ENCODE measurements around the gene TSPAN5. TPM values are rescaled to one million over a fixed set of nuclear protein-coding genes. Genes with fewer than 3 reads are reported as not detected.

TSPAN5 gene
- total RNA-seq, 1 donor from 2014 or later: 21.8 TPM

DNA sequence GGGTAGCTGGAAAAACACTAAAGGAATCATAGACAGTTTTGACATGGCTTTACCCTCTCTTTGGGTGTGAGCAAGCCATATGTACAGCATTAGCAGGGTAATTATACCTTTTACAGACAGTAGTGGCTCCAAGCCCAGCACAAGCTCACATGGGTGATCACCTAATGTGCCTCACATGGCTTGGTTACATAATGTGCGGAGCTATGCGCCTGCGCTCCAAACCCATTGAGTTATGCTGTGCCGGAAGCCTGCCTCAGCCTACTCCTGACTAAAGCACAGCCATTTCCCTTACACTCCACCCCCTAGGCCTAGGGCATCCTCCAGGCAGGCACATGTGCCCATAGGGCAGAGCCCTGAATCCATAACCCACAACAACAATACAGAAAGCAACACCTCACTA lies 6.5 kb upstream of the TSPAN5 start:
- H3K4me3 Mint-ChIP-seq (ENCODE audit: unreplicated experiment): no peak overlapping the region
- no peaks in the 10 kb centered on the region for H3K9me3 Mint-ChIP-seq (ENCODE audit: unreplicated experiment)
- no peak for DNase-seq (ENCODE audit: low spot score)
- peaks cover 2% of the 10 kb centered on the region for H3K36me3 Mint-ChIP-seq (ENCODE audit: low read depth, unreplicated experiment)
- peaks cover 8% of the 10 kb centered on the region for H3K27me3 Mint-ChIP-seq (ENCODE audit: unreplicated experiment)
- TF ChIP-seq CTCF (IDR thresholded peaks at IDR 0.05; ENCODE audit: unreplicated experiment): no peak
- H3K27ac Mint-ChIP-seq (ENCODE audit: unreplicated experiment): no peak overlapping the region
- peaks cover 16% of the 10 kb centered on the region for H3K4me1 Mint-ChIP-seq (ENCODE audit: unreplicated experiment)

DNA sequence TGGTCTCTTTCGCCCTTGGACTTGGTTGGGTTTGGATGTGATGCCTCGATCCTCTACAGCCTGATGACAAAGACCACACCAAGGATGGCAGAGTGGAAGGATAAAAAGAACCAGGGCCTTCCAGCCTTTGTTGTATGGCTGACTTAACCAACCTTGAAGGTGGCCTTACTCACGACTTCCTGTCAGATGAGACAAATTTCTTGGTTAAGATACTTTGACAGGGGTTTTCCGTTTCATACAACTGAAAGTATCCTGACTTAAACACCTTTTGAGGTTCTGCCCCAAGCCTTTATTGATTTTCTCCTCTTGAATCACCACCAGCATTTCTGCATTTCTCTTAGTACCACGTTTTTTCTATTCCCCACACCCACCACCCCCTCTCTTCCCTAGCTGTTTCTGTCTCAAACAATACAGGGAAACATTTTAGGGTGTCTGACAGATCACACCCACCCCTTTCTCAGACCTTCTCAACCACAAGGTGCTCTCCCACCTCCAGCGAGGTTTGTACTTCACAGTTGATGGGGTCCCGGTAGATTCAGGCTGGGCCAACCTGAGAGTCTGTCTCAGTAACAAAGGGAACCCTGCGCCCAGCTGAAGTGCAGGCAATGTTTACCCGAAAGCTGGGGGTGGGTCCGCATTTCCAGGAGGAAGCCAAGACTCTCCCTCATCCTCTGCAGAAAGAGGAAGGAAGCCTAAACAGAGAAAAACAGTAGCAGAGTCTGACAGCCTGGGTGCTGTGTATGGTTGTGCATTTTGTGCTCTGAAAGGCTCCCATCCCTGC lies 5.0 kb upstream of the TSPAN5 start:
- Mint-ChIP-seq H3K27me3 (ENCODE audit: unreplicated experiment) (peaks cover 12% of the 10 kb centered on the region), H3K27ac (ENCODE audit: unreplicated experiment) (peak overlapping the region; percentile 93), H3K9me3 (ENCODE audit: unreplicated experiment) (no peaks in the 10 kb centered on the region), H3K4me3 (ENCODE audit: unreplicated experiment) (no peak overlapping the region), H3K4me1 (ENCODE audit: unreplicated experiment) (peaks cover 27% of the 10 kb centered on the region), H3K36me3 (ENCODE audit: low read depth, unreplicated experiment) (peaks cover 2% of the 10 kb centered on the region)
- peak; percentile 25 for DNase-seq (ENCODE audit: low spot score)
- no peak for TF ChIP-seq CTCF (IDR thresholded peaks at IDR 0.05; ENCODE audit: unreplicated experiment)

DNA sequence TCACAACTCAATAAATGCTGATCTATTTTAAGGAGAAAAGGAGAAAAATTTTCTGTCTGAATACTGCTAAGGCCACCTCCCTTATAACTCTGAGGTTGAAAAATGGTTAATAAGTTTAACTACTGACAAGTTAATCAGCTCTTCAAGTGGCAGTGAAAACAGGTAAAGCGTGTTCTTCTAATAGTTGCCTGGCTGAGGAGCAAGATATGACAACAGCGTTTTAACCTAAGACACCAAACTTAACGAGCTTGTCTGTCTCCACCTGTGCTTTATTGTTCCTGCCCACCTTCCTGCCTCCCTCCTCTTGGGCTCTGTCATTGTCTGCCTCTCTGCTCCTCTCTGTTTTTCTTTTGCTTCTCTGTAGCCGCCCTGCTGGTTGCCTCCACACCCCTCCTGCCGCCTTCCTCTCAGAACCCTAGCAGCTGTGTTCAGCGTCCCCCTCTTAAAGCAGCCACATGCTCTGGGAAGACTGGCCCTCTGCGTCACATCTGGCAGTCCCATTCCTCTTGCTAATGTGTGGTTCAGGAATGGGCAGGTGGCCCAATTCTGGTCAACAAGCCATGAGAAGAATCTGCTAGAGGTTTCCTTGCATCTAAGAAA lies 4.3 kb upstream of the TSPAN5 start:
- Mint-ChIP-seq H3K4me1 (ENCODE audit: unreplicated experiment) (peaks cover 30% of the 10 kb centered on the region), H3K4me3 (ENCODE audit: unreplicated experiment) (no peak overlapping the region), H3K9me3 (ENCODE audit: unreplicated experiment) (no peaks in the 10 kb centered on the region), H3K27me3 (ENCODE audit: unreplicated experiment) (peaks cover 13% of the 10 kb centered on the region), H3K27ac (ENCODE audit: unreplicated experiment) (peak overlapping the region; percentile 72), H3K36me3 (ENCODE audit: low read depth, unreplicated experiment) (peaks cover 2% of the 10 kb centered on the region)
- DNase-seq (ENCODE audit: low spot score): no peak
- no peak for TF ChIP-seq CTCF (IDR thresholded peaks at IDR 0.05; ENCODE audit: unreplicated experiment)

DNA sequence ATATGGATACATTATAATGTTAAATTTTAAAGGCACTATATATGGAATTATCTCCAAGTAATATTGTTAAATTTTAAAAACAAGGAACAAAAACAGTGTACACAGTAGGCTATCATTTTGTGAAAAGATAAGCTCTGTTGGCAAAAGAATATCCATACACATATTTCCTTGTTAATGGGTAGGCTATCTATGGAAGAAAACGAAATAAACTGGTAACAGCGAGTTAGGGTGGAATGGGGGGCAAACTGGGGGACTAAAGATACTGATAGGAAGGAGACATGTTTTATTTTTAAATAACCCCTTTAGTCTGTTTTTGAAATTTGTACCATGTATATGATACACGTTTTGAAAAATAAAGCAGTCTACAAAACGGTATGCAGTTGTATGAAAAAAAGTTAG lies 3.6 kb upstream of the TSPAN5 start:
- Mint-ChIP-seq H3K4me3 (ENCODE audit: unreplicated experiment) (no peak overlapping the region), H3K36me3 (ENCODE audit: low read depth, unreplicated experiment) (peaks cover 2% of the 10 kb centered on the region), H3K9me3 (ENCODE audit: unreplicated experiment) (no peaks in the 10 kb centered on the region), H3K4me1 (ENCODE audit: unreplicated experiment) (peaks cover 31% of the 10 kb centered on the region), H3K27ac (ENCODE audit: unreplicated experiment) (no peak overlapping the region), H3K27me3 (ENCODE audit: unreplicated experiment) (peaks cover 18% of the 10 kb centered on the region)
- DNase-seq (ENCODE audit: low spot score): no peak
- TF ChIP-seq CTCF (IDR thresholded peaks at IDR 0.05; ENCODE audit: unreplicated experiment): no peak

Measured in endothelial cell (in vitro differentiated cells).